GM19025 (cell line): ENCODE results near the gene PINK1.

Source experiments
- ATAC-seq: cut with Tn5 transposase; IDR thresholded peaks from one replicate; pipeline ENCODE4 v1.9.1; 2021; ENCODE audit warnings: mild to moderate bottlenecking, low read depth, moderate library complexity; ENCODE audit not compliant: unreplicated experiment

The PINK1 gene

DNA sequence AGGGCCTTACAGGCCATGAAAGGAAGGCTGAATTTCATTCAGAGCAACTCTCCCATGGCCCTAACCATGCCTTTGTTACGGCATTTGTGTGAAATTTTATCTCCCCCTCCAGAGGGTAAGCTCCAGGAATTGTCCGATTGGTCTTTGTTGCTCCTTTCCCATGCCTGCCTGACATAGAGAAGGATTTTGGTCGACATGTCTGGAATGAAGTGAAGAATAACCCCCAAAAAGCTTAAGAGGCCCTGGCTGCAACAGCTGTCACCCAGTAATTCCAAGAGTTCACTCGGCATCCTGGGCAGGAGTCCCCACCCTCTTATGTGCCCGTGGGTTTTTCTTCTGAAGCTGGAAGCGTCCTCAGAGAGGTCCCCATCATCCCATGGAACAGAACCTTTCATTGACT lies 23.7 kb upstream of the PINK1 start:
- ATAC-seq = no peak

DNA sequence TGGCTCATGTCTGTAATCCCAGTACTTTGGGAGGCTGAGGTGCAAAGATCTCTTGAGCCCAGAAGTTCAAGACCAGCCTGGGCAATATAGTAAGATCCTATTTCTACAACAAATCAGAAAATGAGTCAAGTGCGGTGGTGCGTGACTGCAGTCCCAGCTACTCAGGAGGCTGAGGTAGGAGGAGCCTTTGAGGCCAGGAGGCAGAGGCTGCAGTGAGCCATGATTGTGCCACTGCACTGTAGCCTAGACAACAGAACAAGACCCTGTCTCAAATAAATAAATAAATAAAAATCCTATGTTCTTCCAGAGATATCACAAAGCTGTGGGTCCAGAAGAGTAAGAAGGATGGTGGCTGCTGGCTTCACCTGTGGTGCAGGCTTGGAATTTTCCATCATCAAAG lies 22.3 kb upstream of the PINK1 start:
- ATAC-seq = no peak

DNA sequence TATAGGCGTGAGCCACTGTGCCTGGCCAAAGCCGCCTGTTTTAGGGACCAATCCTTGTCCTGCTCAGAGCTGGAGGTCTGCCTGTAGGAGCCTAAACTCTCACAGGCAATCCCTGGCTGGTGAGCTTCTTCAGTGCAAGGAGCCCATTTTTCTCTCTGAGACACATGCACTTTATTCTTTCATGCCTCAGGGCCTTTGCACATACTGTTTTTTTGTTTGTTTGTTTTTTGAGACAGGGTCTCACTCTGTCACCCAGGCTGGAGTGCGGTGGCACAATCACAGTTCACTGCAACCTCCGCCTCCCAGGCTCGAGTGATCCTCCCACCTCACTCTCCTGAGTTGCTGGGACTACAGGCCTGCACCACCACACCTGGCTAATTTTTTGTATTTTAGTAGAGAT lies 21.6 kb upstream of the PINK1 start:
- no peak for ATAC-seq

DNA sequence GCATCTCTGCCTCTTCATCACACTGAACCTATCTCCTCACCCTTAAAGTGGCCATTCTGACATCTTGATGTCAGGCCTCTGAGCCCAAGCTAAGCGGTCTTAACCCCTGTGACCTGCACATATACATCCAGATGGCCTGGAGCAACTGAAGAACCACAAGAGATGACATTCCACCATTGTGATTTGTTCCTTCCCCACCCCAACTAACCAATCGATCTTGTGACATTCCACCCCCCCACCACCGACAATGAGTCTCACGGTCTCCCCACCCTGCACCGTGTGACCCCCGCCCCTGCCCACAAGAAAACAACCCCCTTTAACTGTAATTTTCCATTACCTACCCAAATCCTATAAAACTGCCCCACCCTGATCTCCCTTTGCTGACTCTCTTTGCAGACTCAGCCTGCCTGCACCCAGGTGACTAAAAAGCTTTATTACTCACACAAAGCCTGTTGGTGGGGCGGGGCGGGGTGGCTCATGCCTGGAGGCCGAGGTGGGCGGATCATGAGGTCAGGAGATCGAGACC lies 21.0 kb upstream of the PINK1 start:
- ATAC-seq = no peak

DNA sequence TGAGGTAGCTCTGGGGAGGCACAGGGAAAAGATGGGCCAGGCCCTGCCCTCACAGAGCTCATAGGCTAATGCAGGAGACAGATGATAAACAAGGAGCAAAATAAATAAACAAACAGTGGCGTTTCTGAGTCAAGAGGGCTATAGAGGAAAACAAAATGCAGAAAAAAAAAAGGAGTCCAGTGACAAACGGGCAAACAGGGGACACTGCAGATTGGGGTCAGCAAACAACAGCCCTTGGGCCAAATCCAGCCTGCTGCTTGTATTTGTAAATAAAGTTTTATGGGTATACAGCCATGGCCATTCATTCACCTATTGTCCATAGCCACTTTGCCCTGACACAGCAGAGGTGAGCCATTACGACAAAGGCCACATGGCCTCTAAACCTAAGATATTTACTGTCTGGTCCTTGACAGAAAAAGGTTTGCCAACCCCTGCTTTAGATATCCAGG lies 19.1 kb upstream of the PINK1 start:
- no peak for ATAC-seq

DNA sequence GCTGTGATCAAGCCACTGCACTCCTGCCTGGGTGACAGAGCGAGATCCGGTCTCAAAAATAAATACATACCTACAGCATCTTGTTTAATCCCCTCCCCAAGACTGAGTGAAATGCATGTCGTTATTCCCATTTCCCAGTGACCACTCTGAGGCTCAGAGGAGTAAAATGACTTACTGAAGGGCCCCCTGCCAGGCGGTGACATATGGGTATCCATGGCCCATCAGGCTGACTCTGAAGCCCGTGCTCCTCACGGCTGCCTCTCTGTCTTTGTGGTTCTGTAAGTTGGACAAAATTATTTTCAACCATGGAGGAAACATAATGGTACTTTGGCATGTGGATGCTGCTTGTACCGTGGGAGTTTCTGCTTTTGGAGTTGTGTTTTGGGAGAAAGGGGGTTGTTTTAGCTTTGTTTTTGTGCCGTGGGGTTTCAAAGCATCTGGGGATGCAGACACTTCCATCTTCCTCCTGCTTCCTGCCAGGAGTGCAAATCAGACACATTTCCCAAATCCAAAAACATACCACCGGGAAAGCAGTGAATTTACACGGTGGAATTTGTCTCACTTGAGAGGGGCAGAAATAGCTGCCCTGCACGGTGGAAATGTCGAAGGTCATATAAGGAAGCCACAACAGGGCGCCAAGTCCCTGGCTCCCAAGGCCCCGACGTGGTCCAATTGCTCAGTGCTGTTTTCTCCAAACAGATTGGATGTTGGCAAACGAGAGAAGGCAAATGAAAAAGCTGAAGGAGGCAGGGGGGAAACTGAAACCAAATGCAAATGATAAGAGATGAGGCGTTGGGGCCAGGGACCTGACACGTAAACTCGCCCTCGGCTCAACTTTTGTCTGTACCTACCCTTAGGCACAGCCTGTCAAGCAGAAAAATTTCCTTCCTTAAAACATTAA lies 17.1 kb upstream of the PINK1 start:
- no peak for ATAC-seq

DNA sequence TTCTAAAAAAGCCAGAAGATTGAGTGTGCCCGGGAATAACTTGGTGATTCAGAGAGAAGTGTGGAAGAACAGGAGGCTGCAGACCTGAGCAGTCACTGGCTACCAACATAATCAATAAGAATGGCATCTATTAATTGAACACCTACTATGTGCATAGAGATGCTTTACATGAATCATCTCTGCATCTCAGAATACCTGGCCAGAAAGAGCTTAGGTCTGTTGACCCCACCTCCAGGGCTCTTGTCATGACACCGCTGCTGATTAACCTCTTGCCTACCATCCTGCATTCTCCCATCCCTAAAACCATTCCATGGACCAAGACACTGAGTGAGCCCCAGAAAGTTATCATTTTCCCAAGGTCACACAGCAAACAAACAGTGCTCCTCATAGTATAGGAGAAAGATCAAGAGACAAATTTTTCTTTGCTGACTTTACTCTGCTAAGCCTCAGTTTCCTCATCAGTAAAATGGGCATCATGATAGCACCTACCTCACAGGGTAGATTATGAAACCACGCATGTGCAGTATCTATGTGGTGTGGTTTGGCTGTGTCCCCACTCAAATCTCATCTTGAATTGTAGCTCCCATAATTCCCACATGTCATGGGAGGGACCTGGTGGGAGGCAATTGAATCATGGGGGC lies 16.3 kb upstream of the PINK1 start:
- no peak for ATAC-seq

DNA sequence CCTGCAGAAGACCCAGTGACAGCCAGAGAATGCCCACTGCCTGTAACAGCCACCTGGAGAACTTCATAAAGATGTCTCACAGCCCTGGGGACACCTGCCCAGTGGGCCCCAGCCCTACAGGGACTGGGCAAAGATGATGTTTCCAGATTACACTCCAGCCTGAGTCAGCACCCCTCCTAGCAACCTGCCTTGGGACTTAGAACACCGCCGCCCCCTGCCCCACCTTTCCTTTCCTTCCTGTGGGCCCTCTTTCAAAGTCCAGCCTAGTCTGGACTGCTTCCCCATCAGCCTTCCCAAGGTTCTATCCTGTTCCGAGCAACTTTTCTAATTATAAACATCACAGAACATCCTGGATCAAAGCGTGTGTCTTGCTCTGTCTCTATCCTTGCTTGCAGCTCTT lies 14.7 kb upstream of the PINK1 start:
- no peak for ATAC-seq

DNA sequence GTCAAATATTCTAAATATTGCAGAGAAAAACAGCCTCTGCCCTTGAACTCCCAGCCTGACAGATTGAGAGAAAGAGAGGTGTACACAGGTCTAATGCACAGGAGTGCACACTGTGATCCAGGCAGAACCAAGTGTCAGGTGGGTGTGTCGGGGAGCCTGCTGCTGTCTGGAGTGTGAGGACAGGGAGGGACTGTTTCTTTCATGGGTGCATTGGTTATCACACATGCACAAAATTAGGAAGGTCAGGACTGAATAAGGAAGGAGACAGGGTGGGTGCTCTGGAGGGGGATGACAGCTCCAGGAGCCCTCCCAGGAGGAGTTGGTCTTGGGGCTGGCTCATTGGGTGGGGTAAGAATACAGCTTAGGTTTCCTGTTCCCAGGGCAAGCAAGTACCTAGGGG lies 13.3 kb upstream of the PINK1 start:
- no peak for ATAC-seq

DNA sequence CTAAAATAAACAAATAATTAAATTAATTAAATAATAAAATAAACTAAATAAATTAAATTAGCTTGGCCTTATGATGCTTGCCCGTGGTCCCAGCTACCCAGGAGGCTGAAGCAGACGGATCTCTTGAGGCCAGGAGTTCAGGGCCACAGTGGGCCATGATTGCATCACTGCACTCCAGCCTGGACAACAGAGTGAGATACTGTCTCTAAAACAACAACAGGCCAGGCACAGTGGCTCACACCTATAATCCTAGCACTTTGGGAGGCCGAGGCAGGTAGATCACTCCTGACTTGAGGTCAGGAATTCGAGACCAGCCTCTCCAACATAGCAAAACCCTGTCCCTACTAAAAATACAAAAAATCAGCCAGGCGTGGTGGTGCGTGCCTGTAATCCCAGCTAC lies 12.2 kb upstream of the PINK1 start:
- ATAC-seq = no peak

DNA sequence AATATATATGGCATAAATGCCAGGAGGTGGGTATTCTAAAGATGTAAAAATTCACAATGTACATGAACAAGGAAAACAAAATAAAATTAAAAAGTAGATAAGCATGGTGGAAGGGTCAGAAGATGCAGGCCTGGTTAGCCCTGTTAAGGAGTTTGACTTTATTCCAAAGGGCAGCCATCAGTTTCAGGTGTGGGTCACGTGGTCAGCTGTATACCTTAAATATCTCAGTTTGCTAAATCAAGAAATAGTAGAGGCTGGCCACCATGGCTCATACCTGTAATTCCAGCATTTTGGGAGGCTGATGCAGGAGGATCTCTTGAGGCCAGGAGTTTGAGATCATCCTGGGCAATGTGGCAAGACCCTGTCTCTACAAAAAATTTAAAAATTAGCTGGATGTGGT lies 8.5 kb upstream of the PINK1 start:
- ATAC-seq = no peak

DNA sequence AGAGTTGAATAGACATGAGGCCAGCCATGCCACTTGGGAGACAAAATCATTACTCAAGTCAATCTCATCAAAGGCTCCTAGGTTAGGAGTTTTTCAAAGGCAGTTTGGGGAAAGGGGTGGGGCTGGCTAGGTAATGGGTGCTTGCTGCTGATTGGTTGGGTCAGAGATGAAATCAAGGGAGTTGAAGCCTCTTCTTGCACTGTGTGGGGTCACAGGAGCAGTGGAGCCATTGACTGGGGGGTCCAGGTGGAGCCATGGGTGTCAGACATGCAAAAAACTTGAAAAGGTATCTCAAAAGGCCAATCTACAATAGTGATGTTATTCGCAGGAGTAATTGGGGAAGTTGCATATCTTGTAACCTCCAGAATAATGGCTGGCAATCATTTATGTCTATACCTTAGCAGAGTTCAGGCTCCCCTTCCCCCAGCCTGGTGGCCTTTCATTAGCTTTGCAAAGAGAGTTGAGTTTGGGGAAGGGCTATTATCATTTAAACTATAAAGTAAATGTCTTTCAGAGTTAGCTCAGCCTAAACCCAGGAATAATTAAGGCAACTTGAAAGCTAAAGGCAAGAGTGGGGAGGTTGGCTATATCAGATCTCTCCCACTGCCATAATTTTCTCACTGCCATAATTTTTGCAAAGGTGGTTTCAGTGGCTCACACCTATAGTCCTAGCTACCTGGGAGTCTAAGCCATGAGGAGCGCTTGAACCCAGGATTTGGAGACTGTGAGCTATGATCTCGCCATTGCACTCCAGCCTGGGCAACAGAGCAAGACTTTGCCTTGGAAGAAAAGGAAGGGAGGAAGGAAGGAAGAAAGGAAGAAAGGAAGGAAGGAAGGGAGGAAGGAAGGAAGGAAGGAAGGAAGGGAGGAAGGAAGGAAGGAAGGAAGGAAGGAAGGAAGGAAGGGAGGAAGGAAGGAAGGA lies 7.8 kb upstream of the PINK1 start:
- ATAC-seq = no peak

DNA sequence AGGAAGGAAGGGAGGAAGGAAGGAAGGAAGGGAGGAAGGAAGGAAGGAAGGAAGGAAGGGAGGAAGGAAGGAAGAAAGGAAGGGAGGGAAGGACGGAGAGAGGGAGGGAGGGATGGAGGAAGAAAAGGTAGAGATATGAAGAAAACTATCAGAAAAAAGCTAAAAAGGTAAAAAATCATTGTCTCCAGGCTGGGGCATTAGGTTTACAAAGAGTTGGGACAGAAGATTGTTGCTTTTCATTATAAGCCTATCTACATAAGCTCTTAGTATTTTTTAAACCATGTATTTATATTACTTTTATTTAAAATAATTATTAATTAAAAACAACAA lies 7.2 kb upstream of the PINK1 start:
- ATAC-seq = no peak

DNA sequence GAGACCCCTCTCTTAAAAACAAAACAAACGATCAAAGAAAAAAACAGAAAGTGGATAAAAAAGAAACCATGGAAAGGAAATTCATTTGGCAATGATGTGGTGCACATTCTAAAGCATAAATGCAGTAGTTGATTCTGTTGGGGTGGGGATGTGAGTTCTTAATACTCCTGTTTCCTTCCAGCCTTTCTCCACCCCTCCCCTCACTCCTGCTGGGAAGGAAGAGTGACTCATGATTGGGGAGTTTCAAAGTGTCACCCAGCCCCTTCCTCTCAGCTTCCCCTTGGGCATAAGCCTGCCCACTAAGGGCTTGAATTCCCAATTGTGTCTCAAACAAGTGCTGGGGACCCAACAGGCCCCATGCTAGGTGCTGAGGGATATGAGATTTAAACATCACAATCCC lies 6.7 kb upstream of the PINK1 start:
- no peak for ATAC-seq

DNA sequence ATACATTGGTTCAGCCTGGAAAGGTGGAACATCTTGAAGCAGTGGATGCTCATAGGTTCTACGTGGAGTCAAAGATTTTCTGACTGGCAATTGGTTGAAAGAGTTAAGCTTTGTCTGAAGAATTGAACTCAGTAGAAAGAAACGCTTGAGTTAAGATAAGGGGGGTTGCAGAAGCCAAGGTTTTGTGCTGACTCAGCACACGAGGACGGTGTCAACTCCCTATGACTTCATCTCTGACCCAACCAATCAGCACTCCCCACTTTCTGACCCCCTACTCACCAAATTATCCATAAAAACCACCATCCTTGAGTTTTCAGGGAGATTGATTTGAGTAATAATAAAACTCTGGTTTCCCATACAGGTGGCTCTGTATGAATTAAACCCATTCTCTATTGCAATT lies 2.5 kb upstream of the PINK1 start:
- ATAC-seq = no peak

DNA sequence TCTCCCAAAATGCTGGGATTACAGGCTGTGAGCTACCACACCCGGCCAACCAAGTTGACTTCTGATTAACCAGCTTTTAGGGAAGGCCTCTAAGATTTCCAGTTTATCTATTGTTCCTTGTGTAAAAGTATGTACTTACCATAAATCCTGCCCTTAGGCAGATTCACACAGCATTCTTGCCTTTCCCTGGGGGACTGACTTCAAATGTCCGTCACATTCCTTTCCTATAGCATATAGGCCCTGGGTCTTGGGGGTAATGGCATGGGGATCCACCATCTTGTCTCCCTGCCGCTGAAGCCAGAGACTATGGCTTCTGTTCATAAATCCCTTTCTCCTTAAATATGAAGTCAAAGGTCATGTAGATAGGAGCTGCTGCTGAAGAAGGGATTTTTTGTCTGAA lies 872 bp upstream of the PINK1 start:
- no peak for ATAC-seq

DNA sequence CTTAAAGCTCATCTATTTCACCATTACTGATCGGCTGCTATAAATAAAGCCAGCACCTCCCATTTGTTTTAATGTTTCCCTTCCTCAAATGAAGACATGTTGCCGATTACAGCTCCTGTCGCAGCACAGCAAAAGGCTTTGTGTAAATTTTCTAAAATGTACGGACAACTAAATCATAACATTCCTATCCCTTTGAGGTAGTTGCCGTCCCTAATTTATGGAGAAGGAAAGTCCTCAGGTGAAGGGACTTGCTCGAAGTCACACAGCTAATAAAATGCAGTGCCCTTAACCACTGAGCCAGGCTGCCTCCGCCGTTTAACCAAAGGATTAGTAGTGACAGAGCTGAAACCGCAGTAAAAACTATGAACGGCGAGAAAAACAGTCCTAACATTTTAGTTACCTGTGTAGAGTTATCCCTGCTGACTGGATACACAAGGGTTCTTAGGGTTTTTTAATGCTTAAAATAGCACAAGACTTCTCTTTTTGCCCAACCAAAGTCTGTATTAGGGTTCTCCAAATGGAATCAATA lies 871 bp downstream of the PINK1 start:
- no peak for ATAC-seq

DNA sequence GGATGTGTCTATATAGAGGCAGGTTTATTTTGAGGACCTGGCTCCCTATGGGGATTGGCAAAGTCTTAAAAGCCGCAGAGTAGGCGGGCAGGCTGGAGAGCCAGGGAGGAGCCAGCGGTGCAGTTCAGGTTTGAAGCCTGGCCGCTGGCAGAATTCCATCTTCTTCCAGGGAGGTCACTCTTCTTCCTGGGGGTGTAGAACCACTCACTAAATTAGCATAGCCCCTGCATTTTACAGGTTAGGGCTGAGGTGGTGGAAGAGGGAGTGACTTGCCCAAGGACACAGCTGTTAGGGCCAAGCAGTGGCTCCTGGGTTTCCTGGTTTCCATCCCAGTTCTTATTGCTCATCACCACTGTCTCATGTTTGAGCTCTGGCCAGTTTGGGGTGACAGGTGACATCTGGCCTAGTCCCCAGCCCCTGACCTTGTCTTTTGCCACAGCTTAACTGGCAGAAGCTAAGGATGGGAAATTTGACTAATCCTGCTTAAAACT lies 1.4 kb downstream of the PINK1 start:
- no peak for ATAC-seq

DNA sequence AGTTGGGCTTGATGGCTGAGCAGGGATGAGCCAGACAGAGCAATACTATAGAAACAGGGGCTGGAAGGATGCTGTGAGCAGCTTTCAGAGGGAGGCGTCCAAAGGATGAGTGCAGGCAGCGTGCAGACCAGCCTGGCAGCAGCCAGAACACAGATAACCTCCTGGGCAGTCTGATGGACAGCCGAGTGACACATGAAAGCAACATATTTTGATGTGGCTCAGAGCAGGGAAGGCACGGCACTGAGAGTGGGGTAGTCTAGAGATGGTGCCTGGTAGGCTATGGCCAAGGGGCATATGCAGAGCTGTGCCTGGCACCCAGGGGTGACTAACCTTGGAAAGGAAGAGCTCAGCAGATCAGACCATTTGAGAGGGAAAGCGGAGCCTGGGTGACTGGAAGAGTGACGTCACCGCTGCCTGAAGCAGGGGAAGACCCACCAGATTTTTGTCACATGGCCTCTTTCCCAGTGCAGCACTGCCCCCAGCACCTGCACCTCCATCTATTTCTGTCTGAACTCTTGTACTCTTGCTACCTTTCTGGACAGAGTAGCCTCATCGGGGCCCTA lies 3.6 kb downstream of the PINK1 start:
- ATAC-seq = no peak

DNA sequence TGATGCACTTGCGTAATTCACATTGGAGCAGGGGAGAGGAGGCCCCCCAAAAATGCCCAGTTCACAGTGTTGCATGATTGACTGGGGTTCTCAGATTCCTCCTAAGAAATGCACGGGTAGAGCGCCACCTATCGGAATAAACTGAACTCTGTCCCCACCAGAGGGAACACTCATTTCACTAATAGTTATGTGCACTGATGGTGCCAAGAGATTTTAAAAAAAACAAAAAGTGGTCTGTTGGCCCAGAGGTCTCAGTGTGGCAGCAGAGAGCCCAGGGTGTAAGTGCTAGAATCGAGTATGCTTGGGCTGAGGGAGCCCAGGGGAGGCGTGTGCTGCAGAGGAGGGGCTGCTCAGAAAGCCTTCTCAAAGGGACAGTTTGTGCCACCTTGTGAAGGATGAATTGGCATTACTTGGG lies 6.9 kb downstream of the PINK1 start:
- ATAC-seq = no peak
